ENCODE data around the gene PARL.
"Not testable (repeated sequence)": the region's sequence is repeated elsewhere in the genome, so short reads cannot be mapped to it uniquely, and the experiment has no call there.

Gene PARL

GRCh38 chr3:183789826-183790225 is 94.9 kb downstream of the PARL start:
- no peak for DNase-seq (ENCODE audit: low read depth)

- DNase-seq (ENCODE audit: low read depth), result not testable (repeated sequence)
Observed at GRCh38 chr3:183784503-183784902, 100.2 kb downstream of the PARL start.

GRCh38 chr3:183782576-183783276 is 102.0 kb downstream of the PARL start:
- DNase-seq (ENCODE audit: low read depth), result no peak

- no peak for DNase-seq (ENCODE audit: low read depth)
Observed at GRCh38 chr3:183781246-183781645, 103.4 kb downstream of the PARL start.

- no peak for DNase-seq (ENCODE audit: low read depth)
Observed at GRCh38 chr3:183779896-183780465, 104.7 kb downstream of the PARL start.

Measured in EH (cell line).